Muscle layer of colon (tissue), 2 donors: ENCODE data around the gene CMTM1.

Experiments used
- H3K27ac ChIP-seq: one replicate; pipeline ENCODE4 v1.7.0; 2013; ENCODE audit warnings: low read depth, mild to moderate bottlenecking, low read length, moderate library complexity
- H3K27me3 ChIP-seq, 2 donors: one replicate each; pipeline ENCODE4 v1.7.0; 2013; ENCODE audit warnings: low read length in 2 of 2, mild to moderate bottlenecking in 2 of 2; ENCODE audit not compliant: insufficient read depth in 2 of 2, control insufficient read depth in 1 of 2
- H3K36me3 ChIP-seq: one replicate; pipeline ENCODE4 v1.7.0; 2013; ENCODE audit warnings: mild to moderate bottlenecking, low read length; ENCODE audit not compliant: insufficient read depth
- H3K4me1 ChIP-seq: one replicate; pipeline ENCODE4 v1.7.0; 2013; ENCODE audit warnings: mild to moderate bottlenecking, low read length; ENCODE audit not compliant: insufficient read depth
- H3K4me3 ChIP-seq, 2 donors: one replicate each; pipeline ENCODE4 v1.7.0; 2013; ENCODE audit warnings: low read length in 2 of 2, low read depth in 1 of 2, mild to moderate bottlenecking in 1 of 2, moderate library complexity in 1 of 2
- H3K9ac ChIP-seq: one replicate; pipeline ENCODE4 v1.7.0; 2013; ENCODE audit warnings: low read length
- H3K9me3 ChIP-seq: one replicate; pipeline ENCODE4 v1.7.0; 2013; ENCODE audit warnings: mild to moderate bottlenecking, low read length
- donor health status: abdominal sarcoma.
- donor health status: Adenocarcinoma of cecum.

Gene CMTM1

DNA sequence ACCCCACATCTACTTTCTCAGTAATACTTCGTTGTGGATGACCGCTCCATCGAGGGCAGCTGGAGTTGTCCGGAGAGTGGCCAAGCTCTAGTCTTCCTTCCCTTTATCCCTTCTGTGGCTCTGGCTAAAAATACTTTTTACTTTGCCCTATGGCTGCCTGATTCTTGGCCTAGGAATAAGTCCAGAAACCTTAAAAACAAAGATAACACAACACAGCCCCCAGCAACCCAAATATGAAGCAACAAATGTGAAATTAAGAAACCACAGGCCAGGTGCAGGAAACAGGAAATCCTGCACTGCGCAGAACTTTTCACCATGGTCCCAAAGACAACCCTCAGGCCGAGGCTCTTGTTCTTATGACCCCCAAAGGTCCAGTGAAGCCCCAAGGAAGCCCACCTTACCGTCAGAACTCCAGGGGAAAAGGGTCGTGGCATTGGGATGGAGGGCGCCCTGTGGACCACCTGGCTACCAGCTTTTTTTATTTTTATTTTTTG, 42.3 kb upstream of the CMTM1 start:
- Histone ChIP-seq H3K9me3 (no peaks in the 10 kb centered on the region), H3K4me1 (peaks cover 15% of the 10 kb centered on the region), H3K9ac (no peak overlapping the region), H3K27ac (no peak overlapping the region), H3K36me3 (peaks cover 31% of the 10 kb centered on the region), H3K4me3 (no peak overlapping the region), H3K27me3 (no peaks in the 10 kb centered on the region)

DNA sequence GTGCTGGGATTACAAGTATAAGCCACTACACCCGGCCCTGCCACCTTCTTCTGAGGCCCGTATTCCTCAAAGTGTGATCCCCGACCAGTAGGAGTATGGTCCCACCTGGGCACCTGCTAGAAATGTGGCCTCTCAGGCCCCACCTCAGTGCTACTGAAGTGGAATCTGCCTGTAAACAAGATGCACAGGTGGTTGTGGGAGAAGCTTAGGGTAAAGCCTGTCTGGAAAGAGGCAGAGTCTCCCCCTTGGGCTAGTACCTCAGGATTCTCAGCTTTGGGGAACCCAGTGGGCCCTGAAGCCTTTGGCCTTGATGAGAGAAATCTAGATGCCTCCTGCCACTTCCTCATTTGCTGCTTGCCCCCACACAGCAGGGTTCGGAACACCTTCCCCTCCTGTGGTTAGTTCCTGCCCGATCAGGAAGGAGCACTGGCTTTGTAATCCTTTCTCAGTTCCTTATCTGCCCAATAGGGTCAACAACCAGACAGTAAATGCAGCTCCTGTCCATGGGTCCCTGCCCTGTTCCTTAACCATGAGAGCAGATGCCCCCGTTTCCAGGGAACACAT, 41.6 kb upstream of the CMTM1 start:
- H3K9ac ChIP-seq, result no peak overlapping the region
- peaks cover 15% of the 10 kb centered on the region for H3K4me1 ChIP-seq
- peaks cover 38% of the 10 kb centered on the region for H3K36me3 ChIP-seq
- no peak overlapping the region for H3K4me3 ChIP-seq
- H3K9me3 ChIP-seq, result no peaks in the 10 kb centered on the region
- no peak overlapping the region for H3K27ac ChIP-seq
- H3K27me3 ChIP-seq, result no peaks in the 10 kb centered on the region

DNA sequence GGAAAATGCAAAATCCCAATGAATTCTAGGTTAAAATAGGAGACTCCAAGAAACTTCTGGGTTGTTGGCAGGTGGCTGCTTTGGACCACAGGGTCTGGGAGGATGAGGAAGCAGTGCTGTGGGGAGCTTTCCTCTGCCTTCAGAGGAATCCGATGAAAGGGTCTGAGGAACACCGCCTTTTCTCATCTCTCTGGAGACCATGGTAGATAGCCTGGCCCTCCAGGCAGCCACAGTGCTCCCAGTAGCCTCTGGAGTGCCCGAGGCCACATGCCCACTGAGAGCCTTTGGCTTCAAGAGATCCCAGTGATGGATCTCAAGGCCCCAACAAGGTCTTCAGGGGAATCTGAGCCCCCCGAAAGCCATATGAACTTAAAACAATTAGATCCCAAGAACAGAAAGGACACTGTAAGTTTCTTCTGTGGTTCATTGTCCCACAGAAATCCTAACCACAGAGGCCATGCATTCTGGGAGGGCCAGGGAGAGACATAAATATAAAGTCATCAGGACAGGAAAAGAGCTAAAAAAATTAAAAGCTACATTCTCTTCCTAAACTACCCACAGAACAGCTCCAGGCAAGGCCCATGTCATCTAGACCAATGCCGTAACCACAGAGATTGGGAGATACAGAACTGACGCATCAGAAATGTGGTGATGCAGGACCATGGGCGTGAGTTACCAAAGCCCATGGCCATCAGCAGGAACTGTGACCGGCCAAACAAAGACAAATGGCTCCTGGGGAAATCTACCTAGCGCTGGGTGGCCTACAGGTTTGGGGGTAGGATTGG, 40.7 kb upstream of the CMTM1 start:
- Histone ChIP-seq H3K36me3 (peaks cover 47% of the 10 kb centered on the region), H3K9ac (no peak overlapping the region), H3K27ac (no peak overlapping the region), H3K9me3 (no peaks in the 10 kb centered on the region), H3K4me3 (no peak overlapping the region), H3K4me1 (peaks cover 15% of the 10 kb centered on the region), H3K27me3 (no peaks in the 10 kb centered on the region)

DNA sequence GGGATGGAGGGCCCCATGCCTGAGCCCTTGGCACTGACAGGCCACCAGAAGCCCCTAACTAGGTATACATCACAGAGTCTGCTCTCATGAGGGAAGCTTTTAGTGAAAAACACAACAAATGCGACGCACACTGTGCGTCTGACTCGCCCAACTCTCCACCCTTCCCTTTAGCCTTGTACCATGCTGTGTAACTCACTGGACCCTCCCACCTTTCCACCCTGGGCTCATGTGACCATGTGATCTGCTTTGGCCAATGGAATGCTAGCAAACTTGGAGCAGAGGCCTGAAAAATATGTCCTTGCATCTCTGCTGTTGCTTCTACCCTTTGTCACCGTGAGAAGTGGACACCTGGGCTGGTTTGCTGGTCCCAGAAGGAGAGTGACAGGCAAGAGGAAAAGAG, 37.9 kb upstream of the CMTM1 start:
- no peak overlapping the region for H3K4me3 ChIP-seq
- no peak overlapping the region for H3K9ac ChIP-seq
- no peaks in the 10 kb centered on the region for H3K9me3 ChIP-seq
- H3K36me3 ChIP-seq, result peaks cover 62% of the 10 kb centered on the region
- no peaks in the 10 kb centered on the region for H3K4me1 ChIP-seq
- no peaks in the 10 kb centered on the region for H3K27me3 ChIP-seq
- no peak overlapping the region for H3K27ac ChIP-seq

DNA sequence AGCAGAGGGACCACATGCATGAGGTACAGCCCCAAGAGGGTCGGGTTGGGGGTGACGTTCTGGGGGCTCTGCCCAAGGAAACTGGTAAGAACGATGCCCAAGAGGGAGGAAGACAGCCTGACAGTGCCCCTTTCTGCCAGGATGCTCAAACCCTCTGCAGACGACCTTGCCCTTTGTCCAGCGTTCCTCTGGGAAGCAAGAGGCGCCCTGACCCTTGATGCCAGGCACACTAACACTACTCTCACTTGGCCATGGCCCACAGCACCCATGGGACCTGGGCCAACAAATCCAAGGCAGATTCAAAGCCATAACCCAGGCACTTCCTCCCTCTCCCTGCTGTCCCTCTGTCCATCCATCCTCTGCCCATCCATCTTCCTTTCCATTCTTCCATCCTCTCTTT, 36.8 kb upstream of the CMTM1 start:
- Histone ChIP-seq H3K4me3 (no peak overlapping the region), H3K27me3 (no peaks in the 10 kb centered on the region), H3K9me3 (no peaks in the 10 kb centered on the region), H3K4me1 (no peaks in the 10 kb centered on the region), H3K9ac (no peak overlapping the region), H3K27ac (no peak overlapping the region), H3K36me3 (peaks cover 55% of the 10 kb centered on the region)

DNA sequence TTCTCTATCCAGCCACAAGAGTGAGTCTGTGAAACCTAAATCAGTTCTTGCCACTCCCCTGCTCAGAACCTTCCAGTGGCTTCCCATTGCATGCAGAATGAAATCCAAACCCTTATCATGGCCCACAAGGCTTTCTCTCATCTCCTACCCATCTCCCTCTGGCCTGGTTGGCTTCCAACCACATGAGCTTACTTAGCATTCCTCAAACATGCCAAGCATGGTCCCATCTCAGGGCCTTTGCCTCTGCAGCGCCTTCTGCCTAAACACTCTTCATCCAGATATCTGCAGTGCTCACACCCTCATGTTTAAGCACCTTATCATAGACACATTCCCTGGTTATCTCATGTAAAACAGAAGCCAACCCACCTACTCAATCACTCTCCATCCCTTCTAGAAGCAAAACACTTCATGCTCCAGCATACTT, 31.9 kb upstream of the CMTM1 start:
- Histone ChIP-seq H3K9ac (no peak overlapping the region), H3K36me3 (peaks cover 52% of the 10 kb centered on the region), H3K27me3 (no peaks in the 10 kb centered on the region), H3K9me3 (no peaks in the 10 kb centered on the region), H3K27ac (no peak overlapping the region), H3K4me3 (no peak overlapping the region), H3K4me1 (no peaks in the 10 kb centered on the region)

DNA sequence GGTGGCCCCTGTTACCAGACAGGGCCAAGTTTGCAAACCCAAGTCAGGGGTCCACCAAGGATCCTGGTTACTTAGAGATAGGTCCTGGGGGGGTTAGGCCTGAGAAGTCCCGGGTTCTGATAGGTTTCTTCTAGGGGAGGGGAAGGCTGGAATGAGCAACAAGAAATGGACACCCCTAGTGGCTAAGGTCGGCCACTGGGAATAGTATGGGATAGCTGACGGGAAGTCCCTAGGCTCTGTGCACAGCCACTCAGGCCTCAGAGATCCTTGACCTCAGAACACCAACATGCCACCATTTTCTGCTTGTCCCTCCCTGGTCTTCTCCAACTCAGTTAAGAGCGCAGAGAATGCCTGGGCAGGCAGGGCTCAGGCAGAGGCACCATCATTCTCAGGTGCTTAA, 29.7 kb upstream of the CMTM1 start:
- H3K9ac ChIP-seq, result no peak overlapping the region
- no peak overlapping the region for H3K27ac ChIP-seq
- no peaks in the 10 kb centered on the region for H3K27me3 ChIP-seq
- no peaks in the 10 kb centered on the region for H3K4me1 ChIP-seq
- H3K36me3 ChIP-seq, result peaks cover 34% of the 10 kb centered on the region
- no peak overlapping the region for H3K4me3 ChIP-seq
- no peaks in the 10 kb centered on the region for H3K9me3 ChIP-seq

DNA sequence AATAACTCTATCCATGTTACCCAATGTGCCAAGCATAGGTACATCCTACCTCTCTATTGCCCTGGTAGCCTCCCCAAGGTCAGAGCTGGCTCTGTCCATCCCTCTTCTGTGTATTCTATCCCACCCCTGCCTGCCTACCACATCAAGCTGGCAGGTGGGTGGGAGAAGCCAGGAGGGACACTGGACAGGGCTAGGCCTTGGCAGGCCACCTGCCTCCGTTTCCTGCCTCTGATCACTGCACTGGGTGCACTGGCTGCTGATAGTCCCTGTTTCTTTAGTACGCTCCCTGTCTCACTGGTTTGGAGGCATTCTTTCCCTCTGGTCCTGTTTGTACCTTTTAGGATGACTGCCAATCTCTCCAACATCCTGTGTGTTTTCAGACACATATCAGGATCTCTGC, 29.0 kb upstream of the CMTM1 start:
- Histone ChIP-seq H3K27ac (no peak overlapping the region), H3K36me3 (peaks cover 31% of the 10 kb centered on the region), H3K9me3 (no peaks in the 10 kb centered on the region), H3K4me1 (no peaks in the 10 kb centered on the region), H3K4me3 (no peak overlapping the region), H3K27me3 (no peaks in the 10 kb centered on the region), H3K9ac (no peak overlapping the region)

DNA sequence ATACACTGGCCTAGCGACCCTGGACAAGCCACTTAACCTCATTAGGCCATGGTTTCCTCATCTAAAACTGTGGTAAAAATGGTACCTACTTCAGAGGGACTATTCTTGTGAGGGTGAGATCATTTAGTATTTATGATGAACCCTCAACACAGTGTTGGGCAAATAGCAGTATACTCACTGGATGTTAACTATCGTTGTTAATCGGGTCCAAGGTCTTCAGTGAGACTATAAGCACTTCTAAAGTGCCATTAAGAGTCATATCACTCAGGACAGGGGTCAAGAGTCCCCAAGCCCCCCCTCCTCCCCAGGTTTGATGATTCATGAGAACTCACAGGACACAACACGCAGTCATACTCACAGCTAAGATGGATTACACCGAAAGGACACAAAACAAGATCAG, 27.3 kb upstream of the CMTM1 start:
- Histone ChIP-seq H3K27ac (no peak overlapping the region), H3K36me3 (peaks cover 41% of the 10 kb centered on the region), H3K9me3 (no peaks in the 10 kb centered on the region), H3K4me3 (no peak overlapping the region), H3K9ac (no peak overlapping the region), H3K27me3 (no peaks in the 10 kb centered on the region), H3K4me1 (no peaks in the 10 kb centered on the region)

DNA sequence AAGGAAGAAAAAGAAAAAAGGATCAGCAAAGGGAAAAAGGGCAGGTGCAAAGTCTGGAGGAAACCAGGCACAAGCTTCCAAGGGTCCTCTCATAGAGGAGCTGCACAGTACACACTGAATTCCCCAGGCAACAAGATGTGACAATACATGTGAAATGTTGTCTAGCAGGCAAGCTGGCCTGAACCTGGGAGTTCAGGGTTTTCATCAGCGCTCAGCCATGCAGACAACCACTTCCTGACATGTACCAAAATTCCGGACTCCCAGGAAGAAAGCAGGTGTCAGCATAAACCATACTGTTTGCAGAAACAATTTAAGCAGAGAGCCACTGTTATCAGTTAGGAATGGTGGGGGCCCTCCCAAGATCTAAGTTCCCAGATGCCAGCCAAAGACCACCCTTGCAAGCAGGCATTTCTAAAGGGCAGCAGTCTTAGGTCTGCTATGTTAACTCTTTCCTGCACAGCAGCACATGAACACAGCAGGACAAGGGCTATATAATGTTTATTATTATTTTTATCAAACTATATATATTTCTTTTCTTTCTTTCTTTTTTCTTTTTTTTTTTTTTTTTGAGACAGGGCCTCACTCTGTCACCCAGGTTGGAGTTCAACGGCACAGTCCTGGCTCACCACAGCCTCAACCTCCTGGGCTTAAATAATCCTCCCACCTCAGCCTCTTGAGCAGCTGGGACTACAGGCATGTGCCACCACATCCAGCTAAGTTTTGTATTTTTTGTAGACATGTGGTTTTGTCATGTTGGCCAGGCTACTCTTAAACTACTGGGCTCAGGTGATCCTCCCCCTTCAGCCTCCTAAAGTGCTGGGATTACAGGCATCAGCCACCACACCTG, 26.4 kb upstream of the CMTM1 start:
- H3K9me3 ChIP-seq, result no peaks in the 10 kb centered on the region
- no peaks in the 10 kb centered on the region for H3K4me1 ChIP-seq
- peaks cover 45% of the 10 kb centered on the region for H3K36me3 ChIP-seq
- H3K27me3 ChIP-seq, result no peaks in the 10 kb centered on the region
- H3K9ac ChIP-seq, result no peak overlapping the region
- no peak overlapping the region for H3K4me3 ChIP-seq
- H3K27ac ChIP-seq, result no peak overlapping the region
